ENCODE data around the gene ACIN1. TPM values are rescaled to one million over a fixed set of nuclear protein-coding genes. Genes with fewer than 3 reads are reported as not detected.

Gene ACIN1
- total and polyA plus RNA-seq, 9 of the 15 experiments (the other 6 are each of a cell fraction or from before 2014, with no cell fraction given) = 5.0 to 196 (median 129) TPM

DNA sequence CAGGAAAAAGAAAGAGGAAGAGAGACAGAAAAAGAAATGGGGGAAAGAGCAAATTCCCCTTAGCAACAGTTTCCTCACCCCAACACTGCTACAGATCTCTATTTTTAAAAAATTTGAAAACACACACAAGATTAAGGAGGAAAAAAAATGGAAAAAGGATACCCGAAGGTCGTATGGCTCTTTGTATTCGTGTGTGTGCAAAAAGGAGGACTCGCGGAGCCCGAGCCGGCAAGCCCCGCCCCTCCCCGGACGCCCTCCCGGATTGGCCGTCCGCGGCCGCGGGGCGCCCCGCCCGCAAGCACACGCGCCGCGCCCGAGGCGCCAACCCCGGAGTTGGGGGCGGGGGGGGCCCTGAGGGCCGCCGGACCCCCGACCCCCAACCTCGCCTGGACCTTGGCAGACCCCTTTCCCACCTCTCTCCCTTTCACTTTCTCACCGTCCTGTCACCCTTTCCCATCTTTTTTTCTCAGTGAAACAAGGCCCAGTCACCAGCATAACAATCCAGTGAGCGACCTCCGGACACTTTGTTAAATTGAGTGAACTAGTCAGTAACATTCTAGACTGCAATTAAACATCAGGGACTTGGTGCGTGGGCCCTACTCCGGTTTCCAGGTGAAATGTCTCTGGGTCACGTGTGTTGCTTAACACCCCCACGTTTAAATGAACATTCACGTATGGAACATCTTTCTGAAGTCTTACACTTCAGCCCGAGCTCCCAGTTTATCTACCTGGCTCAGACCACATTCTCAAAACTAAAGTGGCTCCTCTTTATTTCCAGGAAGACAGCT is 84.8 kb downstream of the ACIN1 start, which contains the start of gene C14orf93 (continued):
- TF ChIP-seq, protein P1, sequence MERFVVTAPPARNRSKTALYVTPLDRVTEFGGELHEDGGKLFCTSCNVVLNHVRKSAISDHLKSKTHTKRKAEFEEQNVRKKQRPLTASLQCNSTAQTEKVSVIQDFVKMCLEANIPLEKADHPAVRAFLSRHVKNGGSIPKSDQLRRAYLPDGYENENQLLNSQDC (CRISPR knock-in tag; IDR thresholded peaks at IDR 0.05) = no peak
- TF ChIP-seq RBBP5 (IDR thresholded peaks at IDR 0.05; ENCODE audit: borderline replicate concordance, insufficient read depth, low read length, poor library complexity, severe bottlenecking) (peak; percentile 68), MAZ (CRISPR knock-in tag; conservative IDR thresholded peaks at IDR 0.05 in 1 of 2, IDR thresholded peaks at IDR 0.05 in 1 of 2) (peak; percentile 45 to 66; a peak in 3 of 4 replicates), ZNF696 (CRISPR knock-in tag; conservative IDR thresholded peaks at IDR 0.05) (no peak), MTA3 (IDR thresholded peaks at IDR 0.05; ENCODE audit: borderline replicate concordance) (peak; percentile 75; the same call in 1 of the 2 replicates), CBFA2T2 (conservative IDR thresholded peaks at IDR 0.05) (peak; percentile 33), SMARCA4 (IDR thresholded peaks at IDR 0.05) (peak; percentile 31), SMAD4 (CRISPR knock-in tag; conservative IDR thresholded peaks at IDR 0.05) (peak; percentile 37; the same call in 1 of the 2 replicates)
- TF ChIP-seq, protein P2, sequence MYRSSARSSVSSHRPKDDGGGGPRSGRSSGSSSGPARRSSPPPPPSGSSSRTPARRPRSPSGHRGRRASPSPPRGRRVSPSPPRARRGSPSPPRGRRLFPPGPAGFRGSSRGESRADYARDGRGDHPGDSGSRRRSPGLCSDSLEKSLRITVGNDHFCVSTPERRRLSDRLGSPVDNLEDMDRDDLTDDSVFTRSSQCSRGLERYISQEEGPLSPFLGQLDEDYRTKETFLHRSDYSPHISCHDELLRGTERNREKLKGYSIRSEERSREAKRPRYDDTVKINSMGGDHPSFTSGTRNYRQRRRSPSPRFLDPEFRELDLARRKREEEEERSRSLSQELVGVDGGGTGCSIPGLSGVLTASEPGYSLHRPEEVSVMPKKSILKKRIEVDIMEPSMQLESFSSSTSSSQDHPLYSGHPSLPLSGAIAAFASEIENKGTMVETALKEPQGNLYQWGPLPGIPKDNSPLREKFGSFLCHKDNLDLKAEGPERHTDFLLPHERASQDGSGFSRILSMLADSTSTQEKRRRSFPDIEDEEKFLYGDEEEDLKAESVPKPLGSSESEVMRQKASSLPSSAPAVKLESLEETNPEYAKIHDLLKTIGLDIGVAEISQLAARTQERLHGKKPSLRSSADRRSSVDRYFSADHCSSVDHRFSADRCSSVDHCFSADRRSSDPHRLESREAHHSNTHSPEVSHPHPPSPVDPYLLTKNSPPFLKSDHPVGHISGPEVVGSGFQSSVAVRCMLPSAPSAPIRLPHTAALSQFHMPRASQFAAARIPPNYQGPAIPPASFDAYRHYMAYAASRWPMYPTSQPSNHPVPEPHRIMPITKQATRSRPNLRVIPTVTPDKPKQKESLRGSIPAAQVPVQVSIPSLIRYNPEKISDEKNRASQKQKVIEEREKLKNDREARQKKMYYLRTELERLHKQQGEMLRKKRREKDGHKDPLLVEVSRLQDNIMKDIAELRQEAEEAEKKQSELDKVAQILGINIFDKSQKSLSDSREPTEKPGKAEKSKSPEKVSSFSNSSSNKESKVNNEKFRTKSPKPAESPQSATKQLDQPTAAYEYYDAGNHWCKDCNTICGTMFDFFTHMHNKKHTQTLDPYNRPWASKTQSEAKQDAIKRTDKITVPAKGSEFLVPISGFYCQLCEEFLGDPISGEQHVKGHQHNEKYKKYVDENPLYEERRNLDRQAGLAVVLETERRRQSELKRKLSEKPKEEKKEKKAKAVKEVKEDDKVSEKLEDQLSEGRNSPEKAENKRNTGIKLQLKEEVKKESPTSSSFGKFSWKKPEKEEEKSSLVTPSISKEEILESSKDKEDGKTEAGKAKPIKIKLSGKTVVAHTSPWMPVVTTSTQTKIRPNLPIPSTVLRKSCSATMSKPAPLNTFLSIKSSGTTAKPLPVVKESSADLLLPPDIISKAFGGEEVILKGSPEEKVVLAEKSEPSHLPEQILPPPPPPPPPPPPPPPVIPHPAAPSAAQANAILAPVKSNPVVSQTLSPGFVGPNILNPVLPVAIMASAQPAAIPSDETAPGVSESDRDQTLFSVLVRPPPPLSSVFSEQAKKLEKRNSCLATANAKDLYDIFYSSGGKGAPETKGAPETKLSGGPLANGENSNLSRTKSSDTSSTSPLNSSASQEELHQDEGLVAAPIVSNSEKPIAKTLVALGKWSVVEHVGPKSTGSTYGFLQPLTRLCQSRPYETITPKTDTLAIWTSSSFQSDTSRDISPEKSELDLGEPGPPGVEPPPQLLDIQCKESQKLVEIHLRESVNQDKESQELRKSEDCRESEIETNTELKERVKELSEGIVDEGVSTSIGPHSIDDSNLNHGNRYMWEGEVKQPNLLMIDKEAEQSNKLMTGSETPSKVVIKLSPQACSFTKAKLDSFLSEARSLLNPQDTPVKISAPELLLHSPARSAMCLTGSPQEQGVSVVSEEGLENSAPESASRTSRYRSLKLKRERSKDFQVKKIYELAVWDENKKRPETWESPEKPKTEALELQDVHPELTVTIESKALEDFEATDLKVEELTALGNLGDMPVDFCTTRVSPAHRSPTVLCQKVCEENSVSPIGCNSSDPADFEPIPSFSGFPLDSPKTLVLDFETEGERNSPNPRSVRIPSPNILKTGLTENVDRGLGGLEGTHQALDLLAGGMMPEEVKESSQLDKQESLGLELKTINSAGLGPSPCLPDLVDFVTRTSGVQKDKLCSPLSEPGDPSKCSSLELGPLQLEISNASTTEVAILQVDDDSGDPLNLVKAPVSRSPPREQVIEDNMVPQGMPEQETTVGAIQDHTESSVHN (IDR thresholded peaks at IDR 0.05; ENCODE audit: borderline replicate concordance in 1 of 2, low read depth in 1 of 2) = no peak
- TF ChIP-seq, protein P3, sequence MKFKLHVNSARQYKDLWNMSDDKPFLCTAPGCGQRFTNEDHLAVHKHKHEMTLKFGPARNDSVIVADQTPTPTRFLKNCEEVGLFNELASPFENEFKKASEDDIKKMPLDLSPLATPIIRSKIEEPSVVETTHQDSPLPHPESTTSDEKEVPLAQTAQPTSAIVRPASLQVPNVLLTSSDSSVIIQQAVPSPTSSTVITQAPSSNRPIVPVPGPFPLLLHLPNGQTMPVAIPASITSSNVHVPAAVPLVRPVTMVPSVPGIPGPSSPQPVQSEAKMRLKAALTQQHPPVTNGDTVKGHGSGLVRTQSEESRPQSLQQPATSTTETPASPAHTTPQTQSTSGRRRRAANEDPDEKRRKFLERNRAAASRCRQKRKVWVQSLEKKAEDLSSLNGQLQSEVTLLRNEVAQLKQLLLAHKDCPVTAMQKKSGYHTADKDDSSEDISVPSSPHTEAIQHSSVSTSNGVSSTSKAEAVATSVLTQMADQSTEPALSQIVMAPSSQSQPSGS (CRISPR knock-in tag; IDR thresholded peaks at IDR 0.05) = no peak
- TF ChIP-seq, protein P4, sequence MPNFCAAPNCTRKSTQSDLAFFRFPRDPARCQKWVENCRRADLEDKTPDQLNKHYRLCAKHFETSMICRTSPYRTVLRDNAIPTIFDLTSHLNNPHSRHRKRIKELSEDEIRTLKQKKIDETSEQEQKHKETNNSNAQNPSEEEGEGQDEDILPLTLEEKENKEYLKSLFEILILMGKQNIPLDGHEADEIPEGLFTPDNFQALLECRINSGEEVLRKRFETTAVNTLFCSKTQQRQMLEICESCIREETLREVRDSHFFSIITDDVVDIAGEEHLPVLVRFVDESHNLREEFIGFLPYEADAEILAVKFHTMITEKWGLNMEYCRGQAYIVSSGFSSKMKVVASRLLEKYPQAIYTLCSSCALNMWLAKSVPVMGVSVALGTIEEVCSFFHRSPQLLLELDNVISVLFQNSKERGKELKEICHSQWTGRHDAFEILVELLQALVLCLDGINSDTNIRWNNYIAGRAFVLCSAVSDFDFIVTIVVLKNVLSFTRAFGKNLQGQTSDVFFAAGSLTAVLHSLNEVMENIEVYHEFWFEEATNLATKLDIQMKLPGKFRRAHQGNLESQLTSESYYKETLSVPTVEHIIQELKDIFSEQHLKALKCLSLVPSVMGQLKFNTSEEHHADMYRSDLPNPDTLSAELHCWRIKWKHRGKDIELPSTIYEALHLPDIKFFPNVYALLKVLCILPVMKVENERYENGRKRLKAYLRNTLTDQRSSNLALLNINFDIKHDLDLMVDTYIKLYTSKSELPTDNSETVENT (CRISPR knock-in tag; IDR thresholded peaks at IDR 0.05) = 0 out of 2 replicates have a peak, but pooled peaks have one; percentile 31
- TF ChIP-seq, protein P5, sequence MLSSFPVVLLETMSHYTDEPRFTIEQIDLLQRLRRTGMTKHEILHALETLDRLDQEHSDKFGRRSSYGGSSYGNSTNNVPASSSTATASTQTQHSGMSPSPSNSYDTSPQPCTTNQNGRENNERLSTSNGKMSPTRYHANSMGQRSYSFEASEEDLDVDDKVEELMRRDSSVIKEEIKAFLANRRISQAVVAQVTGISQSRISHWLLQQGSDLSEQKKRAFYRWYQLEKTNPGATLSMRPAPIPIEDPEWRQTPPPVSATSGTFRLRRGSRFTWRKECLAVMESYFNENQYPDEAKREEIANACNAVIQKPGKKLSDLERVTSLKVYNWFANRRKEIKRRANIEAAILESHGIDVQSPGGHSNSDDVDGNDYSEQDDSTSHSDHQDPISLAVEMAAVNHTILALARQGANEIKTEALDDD (IDR thresholded peaks at IDR 0.05) = peak; percentile 18; the same call in 1 of the 2 replicates

All from K562 (cell line).